H9 (cell line): Measurements from ENCODE around the gene LRRK1. TPM values are rescaled to one million over a fixed set of nuclear protein-coding genes. Genes with fewer than 3 reads are reported as not detected.

Source experiments
- DNase-seq: peaks from one replicate; pipeline ENCODE4 v3.0.0-alpha.2; 2017
- H2AFZ ChIP-seq: one replicate; pipeline ENCODE4 v1.6.1; 2013; ENCODE audit warnings: mild to moderate bottlenecking, low read length, control low read depth, moderate library complexity
- H2AK5ac ChIP-seq: 2 replicates; pipeline ENCODE4 v1.6.1; 2013; ENCODE audit warnings: low read length, control low read depth, mixed read lengths; ENCODE audit not compliant: insufficient read length
- H2BK120ac ChIP-seq: one replicate; pipeline ENCODE4 v1.6.1; 2013; ENCODE audit warnings: low read depth, mild to moderate bottlenecking, low read length, control low read depth, inconsistent platforms; ENCODE audit not compliant: poor library complexity, severe bottlenecking
- H2BK12ac ChIP-seq: 2 replicates; pipeline ENCODE4 v1.6.1; 2013; ENCODE audit warnings: low read length, control low read depth, mixed read lengths, low read depth; ENCODE audit not compliant: insufficient read length
- H2BK15ac ChIP-seq: 2 replicates; pipeline ENCODE4 v1.6.1; 2013; ENCODE audit warnings: low read depth, low read length, control low read depth
- H2BK20ac ChIP-seq: one replicate; pipeline ENCODE4 v1.6.1; 2013; ENCODE audit warnings: low read depth, mild to moderate bottlenecking, low read length, control low read depth, inconsistent platforms; ENCODE audit not compliant: poor library complexity, severe bottlenecking
- H2BK5ac ChIP-seq: 2 replicates; pipeline ENCODE4 v1.6.1; 2013; ENCODE audit warnings: low read length, control low read depth, mixed read lengths; ENCODE audit not compliant: insufficient read length
- H3K14ac ChIP-seq: 2 replicates; pipeline ENCODE4 v1.6.1; 2013; ENCODE audit warnings: low read length, control low read depth; ENCODE audit not compliant: insufficient read depth
- H3K18ac ChIP-seq: 2 replicates; pipeline ENCODE4 v1.6.1; 2013; ENCODE audit warnings: low read depth, mild to moderate bottlenecking, mixed read lengths, low read length, control low read depth; ENCODE audit not compliant: insufficient read length
- H3K23ac ChIP-seq: 2 replicates; pipeline ENCODE4 v1.6.1; 2013; ENCODE audit warnings: low read length, control low read depth, mixed read lengths, low read depth; ENCODE audit not compliant: insufficient read length
- H3K23me2 ChIP-seq: 2 replicates; pipeline ENCODE4 v1.6.1; 2013; ENCODE audit warnings: low read depth, mild to moderate bottlenecking, mixed read lengths, low read length, control low read depth; ENCODE audit not compliant: insufficient read length, poor library complexity, severe bottlenecking
- H3K27ac ChIP-seq: 2 replicates; pipeline ENCODE4 v1.5.1; 2013; ENCODE audit warnings: low read length, control low read depth, mixed read lengths, low read depth; ENCODE audit not compliant: insufficient read length
- H3K27me3 ChIP-seq: 2 replicates; pipeline ENCODE4 v1.6.1; 2013; ENCODE audit warnings: low read length, control low read depth, inconsistent platforms; ENCODE audit not compliant: insufficient read depth
- H3K4ac ChIP-seq: 2 replicates; pipeline ENCODE4 v1.6.1; 2013; ENCODE audit warnings: low read depth, mild to moderate bottlenecking, control low read depth, inconsistent platforms, low read length, moderate library complexity
- H3K4me1 ChIP-seq: 2 replicates; pipeline ENCODE4 v1.6.1; 2013; ENCODE audit warnings: low read length, control low read depth, inconsistent platforms; ENCODE audit not compliant: insufficient read depth
- H3K4me2 ChIP-seq: 2 replicates; pipeline ENCODE4 v1.6.1; 2013; ENCODE audit warnings: low read length, control low read depth, mixed read lengths; ENCODE audit not compliant: insufficient read length, insufficient read depth
- H3K56ac ChIP-seq: 2 replicates; pipeline ENCODE4 v1.6.1; 2013; ENCODE audit warnings: low read depth, mild to moderate bottlenecking, mixed read lengths, low read length, control low read depth; ENCODE audit not compliant: insufficient read length
- H3K79me1 ChIP-seq: 2 replicates; pipeline ENCODE4 v1.6.1; 2013; ENCODE audit warnings: low read depth, mild to moderate bottlenecking, moderate library complexity, low read length, control low read depth, inconsistent platforms; ENCODE audit not compliant: insufficient read depth, poor library complexity, severe bottlenecking
- H3K79me2 ChIP-seq: 2 replicates; pipeline ENCODE4 v1.6.1; 2013; ENCODE audit warnings: low read length, control low read depth, inconsistent platforms; ENCODE audit not compliant: insufficient read depth
- H3K9ac ChIP-seq: 2 replicates; pipeline ENCODE4 v1.6.1; 2013; ENCODE audit warnings: low read length, control low read depth, mixed read lengths; ENCODE audit not compliant: insufficient read length; ENCODE audit errors: extremely low read depth
- H3K9me3 ChIP-seq: one replicate; pipeline ENCODE4 v1.6.1; 2013; ENCODE audit warnings: low read depth, low read length, inconsistent platforms; ENCODE audit not compliant: control insufficient read depth
- H3T11ph ChIP-seq: one replicate; pipeline ENCODE4 v1.6.1; 2013; ENCODE audit warnings: mild to moderate bottlenecking, low read length, control low read depth, inconsistent platforms
- H4K20me1 ChIP-seq: one replicate; pipeline ENCODE4 v1.6.1; 2013; ENCODE audit not compliant: control insufficient read depth, insufficient read length, insufficient read depth
- H4K5ac ChIP-seq: 2 replicates; pipeline ENCODE4 v1.6.1; 2013; ENCODE audit warnings: low read depth, mild to moderate bottlenecking, mixed read lengths, low read length, control low read depth; ENCODE audit not compliant: insufficient read length
- H4K8ac ChIP-seq: replicated peaks from 2 replicates; pipeline ENCODE4 v1.6.1; 2013; ENCODE audit warnings: low read length, control low read depth, mixed read lengths, low read depth; ENCODE audit not compliant: insufficient read length
- H4K91ac ChIP-seq: 2 replicates; pipeline ENCODE4 v1.6.1; 2013; ENCODE audit warnings: low read depth, mild to moderate bottlenecking, moderate library complexity, mixed read lengths, low read length, control low read depth; ENCODE audit not compliant: insufficient read length
- H3K27ac Mint-ChIP-seq, 3 experiments: 2 replicates in 2 of 3; 3 replicates in 1 of 3; pipeline ENCODE4 v1.8.0; 2020 to 2021; ENCODE audit warnings: mixed read lengths in 3 of 3, mild to moderate bottlenecking in 1 of 3, moderate library complexity in 1 of 3
- H3K27me3 Mint-ChIP-seq: 2 replicates; pipeline ENCODE4 v1.8.0; 2021; ENCODE audit warnings: low read depth, mild to moderate bottlenecking, moderate library complexity, mixed read lengths
- H3K36me3 Mint-ChIP-seq, 3 experiments: 2 replicates in 2 of 3; 3 replicates in 1 of 3; pipeline ENCODE4 v1.8.0; 2020 to 2021; ENCODE audit warnings: low read depth in 3 of 3, mixed read lengths in 3 of 3; ENCODE audit not compliant: insufficient read depth in 1 of 3
- H3K4me1 Mint-ChIP-seq, 2 experiments: 2 replicates each; pipeline ENCODE4 v1.8.0; 2020; ENCODE audit warnings: mixed read lengths in 2 of 2
- H3K4me3 Mint-ChIP-seq, 2 experiments: 2 replicates in 1 of 2; 3 replicates in 1 of 2; pipeline ENCODE4 v1.8.0; 2020 to 2021; ENCODE audit warnings: mild to moderate bottlenecking in 2 of 2, mixed read lengths in 2 of 2, moderate library complexity in 1 of 2
- H3K9me3 Mint-ChIP-seq, 2 experiments: 2 replicates in 1 of 2; 3 replicates in 1 of 2; pipeline ENCODE4 v1.8.0; 2020; ENCODE audit warnings: mild to moderate bottlenecking in 2 of 2, mixed read lengths in 2 of 2, moderate library complexity in 1 of 2
- CTCF ChIP-seq: fragments of 200-600 bp; sonication (generic); conservative IDR thresholded peaks from 3 replicates; pipeline ENCODE4 v1.8.0; 2021; ENCODE audit warnings: antibody characterized with exemption, mild to moderate bottlenecking
- WGBS: extraction: QIAGEN DNeasy Blood & Tissue Kit; methylation state at CpG from one replicate; pipeline ENCODE4 v1.1.7; 2013; ENCODE audit warnings: missing lambda C conversion rate, low lambda C conversion rate, mixed read lengths; ENCODE audit not compliant: insufficient read length; ENCODE audit errors: extremely low coverage; 5-methylcytosine and 5-hydroxymethylcytosine counted together
- total RNA-seq: library from RNA; stranded (reverse); gene quantifications from 2 replicates; pipeline ENCODE4 v1.2.1, GENCODE V29; 2021

Gene LRRK1
- total RNA-seq, 1 experiment from 2014 or later: 4.0 TPM

- Histone ChIP-seq H3K4ac (no peak overlapping the region), H2AK5ac (no peak overlapping the region), H3K79me2 (no peaks in the 10 kb centered on the region), H3K23ac (no peak overlapping the region), H2AFZ (no peak overlapping the region), H3K4me2 (no peak overlapping the region), H3K18ac (no peak overlapping the region), H3K9ac (no peak overlapping the region), H2BK120ac (no peak overlapping the region), H4K8ac (no peak overlapping the region), H3K14ac (no peak overlapping the region), H2BK12ac (no peak overlapping the region), H4K5ac (no peak overlapping the region), H4K20me1 (no peaks in the 10 kb centered on the region), H2BK20ac (no peak overlapping the region), H3K27me3 (no peaks in the 10 kb centered on the region), H2BK15ac (no peak overlapping the region), H3K27ac (no peak overlapping the region), H3K9me3 (no peaks in the 10 kb centered on the region), H3K79me1 (no peaks in the 10 kb centered on the region), H3T11ph (no peak overlapping the region), H4K91ac (no peak overlapping the region), H2BK5ac (no peak overlapping the region), H3K23me2 (no peaks in the 10 kb centered on the region), H3K56ac (no peak overlapping the region), H3K4me1 (no peaks in the 10 kb centered on the region; the same call in 1 of the 2 replicates)
- Mint-ChIP-seq H3K27ac (peak overlapping the region in 1 of 3 experiments; percentile 2; a peak in 1 of 7 replicates), H3K4me1 (peaks cover 30 to 41% of the 10 kb centered on the region in 2 experiments), H3K36me3 (no peaks in the 10 kb centered on the region), H3K27me3 (peaks cover 21% of the 10 kb centered on the region), H3K9me3 (no peaks in the 10 kb centered on the region), H3K4me3 (no peak overlapping the region)
- no peak for TF ChIP-seq CTCF
- DNase-seq: no peak
- WGBS: no CpG with 5 or more reads among the region's 7 CpGs
Measured at GRCh38 chr15:100932676-100933348, 13.7 kb downstream of the LRRK1 start.
